Activated CD8-positive, alpha-beta T cell treated with anti-CD3 and anti-CD28 coated beads for 36 hours (primary cell): ENCODE results near the gene MARVELD3. TPM values are rescaled to one million over a fixed set of nuclear protein-coding genes. Genes with fewer than 3 reads are reported as not detected.
"Not testable (repeated sequence)": the region's sequence is repeated elsewhere in the genome, so short reads cannot be mapped to it uniquely, and the experiment has no call there.

ENCODE experiments used
- ATAC-seq: fragments of 200-7000 bp; cut with Tn5 transposase; one replicate; pipeline ENCODE4 v1.10.0; 2021; ENCODE audit warnings: mild to moderate bottlenecking, moderate library complexity
- CTCF ChIA-PET: fragments of 350-600 bp; sonication (Branson Sonifier 250); formaldehyde crosslinking; loops from one replicate; lab custom pipeline; 2021; ENCODE audit warnings: antibody characterized with exemption; lab: Charles Lee
- POLR2A ChIA-PET: fragments of 350-600 bp; sonication (Branson Sonifier 250); formaldehyde crosslinking; loops from one replicate; lab custom pipeline; 2021; ENCODE audit warnings: antibody characterized with exemption; lab: Charles Lee
- DNase-seq: peaks from one replicate; pipeline ENCODE4 v3.0.0-alpha.2; 2020
- H3K27ac Mint-ChIP-seq: one replicate; pipeline ENCODE4 v1.8.0; 2021; ENCODE audit warnings: mild to moderate bottlenecking, mixed read lengths
- H3K27me3 Mint-ChIP-seq: one replicate; pipeline ENCODE4 v1.8.0; 2021; ENCODE audit warnings: mixed read lengths
- H3K36me3 Mint-ChIP-seq: one replicate; pipeline ENCODE4 v1.8.0; 2021; ENCODE audit warnings: low read depth, mixed read lengths
- H3K4me1 Mint-ChIP-seq: one replicate; pipeline ENCODE4 v1.8.0; 2021; ENCODE audit warnings: low read depth, mixed read lengths
- H3K4me3 Mint-ChIP-seq: one replicate; pipeline ENCODE4 v1.8.0; 2021; ENCODE audit warnings: mild to moderate bottlenecking, moderate library complexity, mixed read lengths
- H3K9me3 Mint-ChIP-seq: one replicate; pipeline ENCODE4 v1.8.0; 2021; ENCODE audit warnings: mixed read lengths
- CTCF ChIP-seq: fragments of 200-600 bp; IDR thresholded peaks from one replicate; pipeline ENCODE4 v1.8.0; 2022; ENCODE audit warnings: antibody characterized with exemption, mild to moderate bottlenecking
- intact Hi-C: fragments of 100-400 bp; cut with micrococcal nuclease; formaldehyde crosslinking; loops from one replicate; pipeline ENCODE4 v1.10.0; 2022
- total RNA-seq, 2 experiments: library from RNA; stranded (reverse); gene quantifications; one replicate each; pipeline ENCODE4 v1.2.3, GENCODE V29; 2021

The MARVELD3 gene
- total RNA-seq, 2 experiments from 2014 or later: not detected

- ChIA-PET CTCF (no interaction called here), POLR2A (no interaction called here)
- intact Hi-C loops: no loop called here
- Mint-ChIP-seq H3K4me3 (no peak overlapping the region), H3K4me1 (no peaks in the 10 kb centered on the region), H3K27me3 (peaks cover 14% of the 10 kb centered on the region), H3K27ac (no peak overlapping the region), H3K36me3 (no peaks in the 10 kb centered on the region), H3K9me3 (no peaks in the 10 kb centered on the region)
- ATAC-seq (no peak), DNase-seq (no peak)
- TF ChIP-seq CTCF: no peak
These were observed 35.4 kb upstream of the MARVELD3 start for GRCh38 chr16:71590584-71590983.

- no peaks in the 10 kb centered on the region for H3K9me3 Mint-ChIP-seq
- ATAC-seq (no peak), DNase-seq (no peak)
- ChIA-PET CTCF (interaction anchor here (1.2 to 1.5 kb wide), 2 partner anchors 19 to 27 kb away, joined by 3 to 10 read pairs; no protein-coding TSS in a partner anchor), POLR2A (no interaction called here)
- peaks cover 10% of the 10 kb centered on the region for H3K27me3 Mint-ChIP-seq
- no peaks in the 10 kb centered on the region for H3K36me3 Mint-ChIP-seq
- H3K27ac Mint-ChIP-seq: no peak overlapping the region
- TF ChIP-seq CTCF: no peak
- no peaks in the 10 kb centered on the region for H3K4me1 Mint-ChIP-seq
- no peak overlapping the region for H3K4me3 Mint-ChIP-seq
- intact Hi-C loops: no loop called here
These were observed 34.1 kb upstream of the MARVELD3 start for GRCh38 chr16:71591917-71592316.

GRCh38 chr16:71593048-71593999 lies 32.7 kb upstream of the MARVELD3 start:
- DNase-seq (no peak), ATAC-seq (no peak)
- H3K36me3 Mint-ChIP-seq: no peaks in the 10 kb centered on the region
- intact Hi-C loops: no loop called here
- no peak overlapping the region for H3K4me3 Mint-ChIP-seq
- CTCF ChIA-PET: interaction anchor here (1.2 to 2.1 kb wide), 3 partner anchors 18 to 29 kb away, joined by 3 to 14 read pairs (median 10); no protein-coding TSS in a partner anchor
- no peak overlapping the region for H3K27ac Mint-ChIP-seq
- peaks cover 16% of the 10 kb centered on the region for H3K27me3 Mint-ChIP-seq
- POLR2A ChIA-PET: no interaction called here
- no peaks in the 10 kb centered on the region for H3K4me1 Mint-ChIP-seq
- no peak for TF ChIP-seq CTCF
- H3K9me3 Mint-ChIP-seq: no peaks in the 10 kb centered on the region

GRCh38 chr16:71594000-71594646 lies 31.9 kb upstream of the MARVELD3 start:
- Mint-ChIP-seq H3K9me3 (no peaks in the 10 kb centered on the region), H3K27me3 (peaks cover 19% of the 10 kb centered on the region), H3K4me1 (no peaks in the 10 kb centered on the region), H3K36me3 (no peaks in the 10 kb centered on the region), H3K4me3 (no peak overlapping the region), H3K27ac (no peak overlapping the region)
- no peak for TF ChIP-seq CTCF
- DNase-seq: no peak
- intact Hi-C loops: no loop called here
- ChIA-PET POLR2A (no interaction called here), CTCF (interaction anchor here (2.1 kb wide), 1 partner anchor 17 kb away, joined by 14 read pairs; no protein-coding TSS in a partner anchor)
- no peak for ATAC-seq

- H3K36me3 Mint-ChIP-seq, H3K4me3 Mint-ChIP-seq, ATAC-seq, H3K9me3 Mint-ChIP-seq, H3K27ac Mint-ChIP-seq, intact Hi-C loops, DNase-seq, POLR2A ChIA-PET, H3K4me1 Mint-ChIP-seq: not testable (repeated sequence)
- H3K27me3 Mint-ChIP-seq: peaks cover 19% of the 10 kb centered on the region
- CTCF ChIA-PET: interaction anchor here (1.9 to 2.1 kb wide), 2 partner anchors 15 to 16 kb away, joined by 6 to 14 read pairs; no protein-coding TSS in a partner anchor
These were observed 30.6 kb upstream of the MARVELD3 start for GRCh38 chr16:71595340-71595826.

GRCh38 chr16:71598426-71598825 lies 27.6 kb upstream of the MARVELD3 start:
- DNase-seq, H3K4me3 Mint-ChIP-seq, intact Hi-C loops, H3K27ac Mint-ChIP-seq, H3K4me1 Mint-ChIP-seq, ATAC-seq, H3K9me3 Mint-ChIP-seq, POLR2A ChIA-PET, H3K36me3 Mint-ChIP-seq: not testable (repeated sequence)
- CTCF ChIA-PET: interaction anchor here (1.4 kb wide), 1 partner anchor 56 kb away, joined by 3 read pairs; no protein-coding TSS in a partner anchor
- peaks cover 16% of the 10 kb centered on the region for H3K27me3 Mint-ChIP-seq
